Chondrocyte (in vitro differentiated cells): ENCODE results near the gene SAFB. TPM values are rescaled to one million over a fixed set of nuclear protein-coding genes. Genes with fewer than 3 reads are reported as not detected.

Source experiments
- DNase-seq: peaks from one replicate; pipeline ENCODE4 v3.0.0; 2021; ENCODE audit warnings: mixed read lengths, low spot score
- H3K27ac Mint-ChIP-seq: one replicate; pipeline ENCODE4 v1.8.0; 2021; ENCODE audit warnings: mild to moderate bottlenecking, moderate library complexity, mixed read lengths; ENCODE audit not compliant: unreplicated experiment
- H3K27me3 Mint-ChIP-seq: 2 replicates; pipeline ENCODE4 v1.8.0; 2021; ENCODE audit warnings: low read depth, mixed read lengths
- H3K36me3 Mint-ChIP-seq: 2 replicates; pipeline ENCODE4 v1.8.0; 2021; ENCODE audit warnings: low read depth, mixed read lengths
- H3K4me1 Mint-ChIP-seq: 2 replicates; pipeline ENCODE4 v1.8.0; 2021; ENCODE audit warnings: low read depth, mild to moderate bottlenecking, mixed read lengths
- H3K4me3 Mint-ChIP-seq: one replicate; pipeline ENCODE4 v1.8.0; 2021; ENCODE audit warnings: mild to moderate bottlenecking, moderate library complexity, mixed read lengths; ENCODE audit not compliant: unreplicated experiment
- H3K9me3 Mint-ChIP-seq: 2 replicates; pipeline ENCODE4 v1.8.0; 2021; ENCODE audit warnings: low read depth, mixed read lengths
- CTCF ChIP-seq: fragments of 200-600 bp; sonication (generic); IDR thresholded peaks from 2 replicates; pipeline ENCODE4 v1.5.0; 2021; ENCODE audit warnings: antibody characterized with exemption, mild to moderate bottlenecking, moderate library complexity
- total RNA-seq: library from RNA; stranded (reverse); gene quantifications from 3 replicates; pipeline ENCODE4 v1.2.1, GENCODE V29; 2021

The SAFB gene
- total RNA-seq, 1 donor from 2014 or later: 58.3 TPM

- DNase-seq: peak; percentile 59
- Mint-ChIP-seq H3K9me3 (no peaks in the 10 kb centered on the region), H3K27ac (no peak overlapping the region), H3K4me3 (no peak overlapping the region), H3K27me3 (no peaks in the 10 kb centered on the region), H3K4me1 (no peaks in the 10 kb centered on the region), H3K36me3 (peaks cover 47% of the 10 kb centered on the region)
- TF ChIP-seq CTCF: no peak
Observed at GRCh38 chr19:5592531-5593342, 30.1 kb upstream of the SAFB start.

GRCh38 chr19:5593343-5594255, 29.3 kb upstream of the SAFB start:
- Mint-ChIP-seq H3K9me3 (no peaks in the 10 kb centered on the region), H3K36me3 (peaks cover 40% of the 10 kb centered on the region), H3K4me3 (no peak overlapping the region), H3K27me3 (no peaks in the 10 kb centered on the region), H3K4me1 (no peaks in the 10 kb centered on the region), H3K27ac (no peak overlapping the region)
- TF ChIP-seq CTCF: no peak
- DNase-seq: peak; percentile 83

GRCh38 chr19:5594521-5594950, 28.3 kb upstream of the SAFB start:
- H3K27ac Mint-ChIP-seq: no peak overlapping the region
- no peaks in the 10 kb centered on the region for H3K27me3 Mint-ChIP-seq
- TF ChIP-seq CTCF: no peak
- no peak overlapping the region for H3K4me3 Mint-ChIP-seq
- peaks cover 46% of the 10 kb centered on the region for H3K36me3 Mint-ChIP-seq
- peak; percentile 68 for DNase-seq
- no peaks in the 10 kb centered on the region for H3K4me1 Mint-ChIP-seq
- no peaks in the 10 kb centered on the region for H3K9me3 Mint-ChIP-seq

- no peaks in the 10 kb centered on the region for H3K9me3 Mint-ChIP-seq
- H3K27ac Mint-ChIP-seq: no peak overlapping the region
- DNase-seq: peak; percentile 58
- H3K36me3 Mint-ChIP-seq: peaks cover 49% of the 10 kb centered on the region
- TF ChIP-seq CTCF: no peak
- no peak overlapping the region for H3K4me3 Mint-ChIP-seq
- no peaks in the 10 kb centered on the region for H3K4me1 Mint-ChIP-seq
- H3K27me3 Mint-ChIP-seq: no peaks in the 10 kb centered on the region
Observed at GRCh38 chr19:5595129-5595528, 27.8 kb upstream of the SAFB start.

- H3K27ac Mint-ChIP-seq: no peak overlapping the region
- no peak overlapping the region for H3K4me3 Mint-ChIP-seq
- peak; percentile 33 for DNase-seq
- H3K4me1 Mint-ChIP-seq: no peaks in the 10 kb centered on the region
- no peaks in the 10 kb centered on the region for H3K9me3 Mint-ChIP-seq
- TF ChIP-seq CTCF: no peak
- no peaks in the 10 kb centered on the region for H3K27me3 Mint-ChIP-seq
- H3K36me3 Mint-ChIP-seq: peaks cover 52% of the 10 kb centered on the region
Observed at GRCh38 chr19:5595745-5596144, 27.1 kb upstream of the SAFB start.
